Inflammatory macrophage treated with lipopolysaccharide for 4 hours (primary cell): ENCODE results near the gene C14orf93.
A peak's percentile ranks its signal among the peaks of the same experiment; 100 is the strongest.

ENCODE experiments used
- DNase-seq: peaks from one replicate; pipeline ENCODE4 v3.0.0-alpha.2; 2020

C14orf93 gene

DNA sequence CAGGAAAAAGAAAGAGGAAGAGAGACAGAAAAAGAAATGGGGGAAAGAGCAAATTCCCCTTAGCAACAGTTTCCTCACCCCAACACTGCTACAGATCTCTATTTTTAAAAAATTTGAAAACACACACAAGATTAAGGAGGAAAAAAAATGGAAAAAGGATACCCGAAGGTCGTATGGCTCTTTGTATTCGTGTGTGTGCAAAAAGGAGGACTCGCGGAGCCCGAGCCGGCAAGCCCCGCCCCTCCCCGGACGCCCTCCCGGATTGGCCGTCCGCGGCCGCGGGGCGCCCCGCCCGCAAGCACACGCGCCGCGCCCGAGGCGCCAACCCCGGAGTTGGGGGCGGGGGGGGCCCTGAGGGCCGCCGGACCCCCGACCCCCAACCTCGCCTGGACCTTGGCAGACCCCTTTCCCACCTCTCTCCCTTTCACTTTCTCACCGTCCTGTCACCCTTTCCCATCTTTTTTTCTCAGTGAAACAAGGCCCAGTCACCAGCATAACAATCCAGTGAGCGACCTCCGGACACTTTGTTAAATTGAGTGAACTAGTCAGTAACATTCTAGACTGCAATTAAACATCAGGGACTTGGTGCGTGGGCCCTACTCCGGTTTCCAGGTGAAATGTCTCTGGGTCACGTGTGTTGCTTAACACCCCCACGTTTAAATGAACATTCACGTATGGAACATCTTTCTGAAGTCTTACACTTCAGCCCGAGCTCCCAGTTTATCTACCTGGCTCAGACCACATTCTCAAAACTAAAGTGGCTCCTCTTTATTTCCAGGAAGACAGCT, at the start of gene C14orf93:
Gene C14orf93, minus strand, starts transcription at position 205 of the 788 bp plus-strand sequence. CDS start 11,120 bp downstream, outside the sequence.
- DNase-seq, result peak; percentile 71

GRCh38 chr14:23058654-23059504, 48.9 kb upstream of the C14orf93 start:
- no peak for DNase-seq

DNA sequence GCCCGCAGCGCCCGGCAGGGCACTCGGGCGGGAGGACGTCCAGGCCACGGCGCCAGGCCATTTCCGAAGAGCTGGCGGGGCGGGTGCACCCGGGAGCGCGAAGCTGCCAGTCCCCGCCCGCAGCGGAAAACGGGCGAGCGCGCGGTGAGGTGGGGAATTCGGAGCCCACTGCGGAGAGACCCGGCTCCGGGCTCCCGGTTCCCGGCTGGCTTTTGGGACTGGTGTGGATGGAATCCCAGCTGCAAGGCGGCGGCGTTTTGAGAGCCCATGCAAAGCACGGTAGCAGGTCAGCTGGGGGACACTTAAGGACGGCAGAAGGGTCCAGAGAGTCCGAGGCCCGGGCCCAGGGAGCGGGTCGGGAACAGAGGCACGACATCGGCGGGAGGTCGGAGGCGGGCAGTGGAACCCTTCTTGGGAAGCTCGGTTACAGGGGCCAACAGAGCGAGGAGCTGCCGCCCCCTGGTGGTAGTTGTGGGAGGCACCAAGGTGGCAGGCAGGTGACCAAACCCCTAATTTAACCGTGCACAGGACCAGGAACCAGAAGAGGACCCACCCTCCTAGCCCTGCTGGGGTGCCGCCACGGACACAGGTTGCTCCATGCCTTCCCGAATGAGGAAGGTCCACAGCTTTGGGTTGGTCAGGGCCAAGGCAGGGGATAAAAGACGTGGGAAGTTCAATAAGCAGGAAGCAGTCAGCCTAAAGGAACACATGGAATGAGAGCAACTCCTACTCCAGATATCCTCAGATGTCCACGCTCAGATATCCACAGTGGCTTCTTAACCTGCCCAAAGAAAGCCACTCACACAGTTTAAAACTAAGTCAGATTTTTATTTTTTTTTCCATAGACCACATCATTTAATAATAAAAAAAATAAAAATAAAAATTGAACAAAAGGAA, 48.1 kb upstream of the C14orf93 start:
- peak; percentile 65 for DNase-seq

DNA sequence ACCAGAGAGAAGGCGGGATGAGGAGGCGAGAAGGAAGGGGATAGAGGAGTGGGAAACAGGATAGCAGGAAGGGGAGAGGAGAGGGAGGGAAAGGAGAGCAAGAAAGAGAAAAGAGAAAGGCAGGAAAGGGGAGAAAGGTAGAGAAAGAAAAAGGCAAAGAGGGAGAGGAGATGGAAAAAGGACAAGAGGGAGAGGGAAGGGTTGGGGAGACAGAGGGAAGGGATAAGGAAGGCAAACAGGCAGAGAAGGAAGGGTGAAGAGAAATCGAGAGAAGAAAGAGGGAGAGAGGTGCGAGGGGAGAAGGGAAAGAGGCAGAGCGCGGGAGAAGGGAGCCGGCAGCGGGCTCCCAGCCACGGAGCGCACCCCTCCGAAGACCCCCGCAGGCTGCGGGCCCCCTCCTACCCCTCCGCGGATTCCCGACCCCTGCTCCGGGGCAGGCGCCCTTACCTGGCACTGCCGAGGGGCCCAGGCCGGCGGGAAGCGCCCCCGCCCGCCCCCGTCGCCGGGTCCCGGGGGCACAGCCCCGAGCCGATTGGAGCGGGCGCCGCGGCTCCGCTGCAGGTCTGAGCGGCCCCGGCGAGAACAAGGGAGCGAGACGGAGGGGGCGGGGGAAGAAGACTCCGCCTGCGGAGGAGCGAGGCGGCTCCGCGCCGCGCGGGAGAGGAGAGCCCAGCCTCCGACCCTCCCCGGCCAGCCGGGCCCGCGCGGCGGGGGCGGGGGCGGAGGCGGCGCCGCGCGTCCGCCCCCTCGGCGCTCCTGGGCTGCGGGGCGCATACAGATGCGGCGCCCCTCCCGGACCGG, 47.2 kb upstream of the C14orf93 start, which contains the start of gene CDH24:
Gene CDH24, minus strand, starts transcription at position 565 of the 801 bp plus-strand sequence. CDS start 1,787 bp downstream, outside the sequence.
- peak; percentile 27 for DNase-seq

GRCh38 chr14:23056145-23056955, 46.4 kb upstream of the C14orf93 start:
- DNase-seq, result peak; percentile 66

DNA sequence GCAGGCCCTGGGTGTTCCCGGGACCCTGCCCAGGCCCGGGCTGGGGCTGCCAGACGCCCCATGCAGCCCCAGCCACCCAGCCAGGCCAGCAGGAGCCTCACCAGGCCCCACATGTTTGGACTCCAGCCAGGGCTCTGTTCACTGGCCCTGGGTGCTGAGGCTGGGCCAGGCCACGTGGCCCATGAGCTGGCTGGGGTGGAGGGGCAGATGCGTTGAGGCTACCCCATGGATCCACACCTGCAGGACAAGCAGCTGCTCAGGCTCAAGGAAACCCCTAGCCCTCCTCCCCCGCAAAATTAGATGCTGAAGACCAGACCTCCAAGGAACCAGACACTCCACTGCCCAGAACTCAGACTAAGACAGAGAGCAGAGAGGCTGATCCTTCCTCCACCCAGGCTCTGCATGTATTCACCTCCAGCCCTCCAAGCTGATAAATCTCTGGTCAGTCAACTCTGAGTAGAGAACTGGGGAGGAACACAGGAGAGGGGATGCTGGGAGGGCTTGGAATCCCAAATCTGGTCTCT, 45.7 kb upstream of the C14orf93 start:
- DNase-seq, result no peak

DNA sequence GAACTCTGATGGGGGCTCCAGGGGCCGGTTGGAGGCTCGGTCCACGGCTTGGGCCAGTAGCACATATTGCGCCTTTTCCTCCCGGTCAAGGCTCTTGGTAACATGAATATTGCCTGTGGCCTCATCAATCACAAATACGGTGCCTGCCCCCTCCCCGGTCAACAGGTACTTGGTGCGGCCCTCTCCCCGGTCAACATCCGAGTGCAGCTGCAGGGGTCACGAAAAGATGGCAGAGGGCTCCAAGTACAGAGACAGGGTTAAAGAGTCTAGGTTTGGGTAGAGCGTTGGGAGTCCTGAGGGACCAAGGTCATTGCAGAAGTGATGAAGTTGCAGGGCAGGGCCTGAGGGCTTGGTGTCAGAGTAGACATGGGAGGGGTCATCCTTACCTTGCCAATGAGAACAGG, 45.2 kb upstream of the C14orf93 start:
- no peak for DNase-seq

GRCh38 chr14:23054000-23054811, 44.3 kb upstream of the C14orf93 start:
- DNase-seq, result no peak

DNA sequence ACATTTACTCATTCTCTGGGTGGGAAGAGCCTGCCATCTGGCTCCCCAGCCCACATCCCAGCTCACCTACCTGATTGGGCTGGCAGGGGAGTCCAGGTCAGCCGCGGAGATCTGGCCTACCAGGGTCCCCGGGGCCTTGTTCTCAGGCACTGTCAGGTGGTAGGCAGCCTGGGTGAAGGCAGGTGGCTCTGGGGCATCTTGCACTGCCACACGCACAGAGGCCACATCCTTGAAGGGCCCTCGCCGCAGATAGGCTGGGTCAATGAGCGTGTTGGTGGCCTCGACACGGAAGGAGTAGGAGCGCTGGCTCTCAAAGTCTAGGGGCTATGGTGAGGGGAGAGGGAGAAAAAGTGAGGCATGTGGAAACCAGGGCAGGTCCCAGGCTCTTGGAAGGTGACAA, 43.5 kb upstream of the C14orf93 start:
- DNase-seq, result no peak

DNA sequence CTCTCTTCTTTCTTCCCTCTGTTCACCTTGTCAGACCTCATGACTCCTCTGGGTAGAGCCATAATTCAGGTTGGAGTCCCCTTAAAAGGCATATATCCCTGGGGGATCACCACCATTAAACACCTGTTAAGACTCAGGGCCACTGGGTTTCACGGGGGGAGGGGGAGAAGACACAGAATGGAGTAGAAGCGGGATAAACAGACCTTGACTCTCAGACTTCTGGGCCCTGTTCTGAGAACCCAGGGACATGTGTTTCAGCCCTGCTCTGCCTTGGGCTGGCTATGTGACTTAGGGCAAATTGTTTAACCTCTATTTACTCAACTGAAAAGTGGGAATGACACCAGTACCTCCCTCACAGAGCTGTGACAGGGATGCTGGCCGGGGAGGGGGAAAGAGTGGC, 42.7 kb upstream of the C14orf93 start:
- DNase-seq, result no peak

DNA sequence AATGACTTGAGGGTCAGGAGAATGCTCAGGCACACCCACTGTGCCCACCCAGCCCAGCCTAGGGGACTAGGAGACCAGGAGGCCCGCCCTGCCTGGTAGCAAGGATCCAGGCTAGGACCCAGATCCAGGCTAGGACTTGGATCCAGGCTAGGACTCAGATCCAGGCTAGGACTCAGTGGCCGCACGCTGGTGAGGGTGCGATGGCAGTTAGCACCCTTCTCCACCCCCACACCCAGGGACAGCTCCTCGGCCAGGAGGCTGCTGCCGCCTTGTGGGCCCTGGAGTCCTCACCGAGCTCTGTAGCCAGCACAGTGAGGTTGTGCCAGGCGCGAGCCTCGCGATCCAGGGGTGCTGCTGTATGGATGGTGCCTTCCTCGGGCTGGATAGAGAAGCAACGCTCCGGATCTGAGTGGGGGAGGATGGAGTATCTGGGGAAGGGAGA, 42.3 kb upstream of the C14orf93 start:
- no peak for DNase-seq

DNA sequence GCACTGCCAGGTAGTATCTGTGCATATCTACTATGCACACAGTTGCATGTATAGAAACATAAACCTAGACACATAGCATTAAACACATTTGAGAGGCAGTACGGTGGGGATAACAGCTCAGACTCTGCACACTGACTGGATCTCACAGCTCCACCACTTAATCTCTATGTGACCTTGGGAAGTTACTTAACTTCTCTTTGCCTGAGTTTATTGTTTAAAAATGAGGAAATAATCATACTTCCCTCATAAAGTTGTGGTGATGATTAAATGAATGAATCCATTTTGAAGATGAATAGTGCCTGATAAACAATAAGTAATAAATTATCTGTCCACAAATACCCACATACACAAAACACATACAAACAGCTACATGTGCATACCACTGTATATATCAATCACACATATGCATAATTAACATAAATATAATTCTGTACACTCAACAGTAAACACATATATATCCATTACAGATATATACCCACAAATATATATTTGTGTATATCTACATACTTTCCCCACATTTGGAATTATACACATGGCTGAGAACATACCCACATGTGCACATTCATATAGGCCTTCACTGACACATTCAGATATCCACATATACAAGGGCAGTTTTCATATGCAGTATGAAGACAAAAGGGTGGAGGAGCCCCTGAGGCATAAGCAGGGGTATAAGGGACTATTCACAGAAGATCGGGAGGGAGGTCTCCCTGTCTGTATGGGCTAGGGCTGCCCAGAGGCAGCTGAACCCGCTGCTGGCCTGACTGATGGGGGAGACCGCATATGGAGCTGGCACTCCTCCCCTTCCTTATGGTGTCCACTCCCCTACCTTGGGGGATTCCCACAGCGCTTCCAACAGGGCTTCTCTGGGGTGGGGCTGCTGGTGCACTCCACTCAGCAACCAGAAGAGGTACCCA, 41.5 kb upstream of the C14orf93 start:
- peak; percentile 35 for DNase-seq

DNA sequence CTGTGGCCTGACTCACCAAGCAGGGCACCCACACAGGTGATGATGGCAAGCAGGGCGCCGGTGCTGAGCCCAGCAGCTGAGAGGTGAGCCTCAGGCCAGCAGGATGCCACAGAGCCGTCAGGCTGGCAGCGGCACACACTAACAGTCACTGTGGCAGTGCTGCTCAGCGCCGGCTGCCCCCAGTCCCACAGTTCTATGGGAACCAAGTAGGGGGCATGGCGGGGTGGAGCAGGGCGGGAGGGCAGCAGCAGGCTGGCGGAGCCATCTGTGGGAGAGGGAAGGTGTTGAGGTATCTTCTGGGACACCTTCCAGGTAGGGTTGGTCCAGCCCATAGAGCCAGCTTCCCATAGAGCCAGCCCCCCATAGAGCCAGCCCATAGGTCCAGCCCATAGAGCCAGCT, 39.1 kb upstream of the C14orf93 start:
- DNase-seq, result no peak

DNA sequence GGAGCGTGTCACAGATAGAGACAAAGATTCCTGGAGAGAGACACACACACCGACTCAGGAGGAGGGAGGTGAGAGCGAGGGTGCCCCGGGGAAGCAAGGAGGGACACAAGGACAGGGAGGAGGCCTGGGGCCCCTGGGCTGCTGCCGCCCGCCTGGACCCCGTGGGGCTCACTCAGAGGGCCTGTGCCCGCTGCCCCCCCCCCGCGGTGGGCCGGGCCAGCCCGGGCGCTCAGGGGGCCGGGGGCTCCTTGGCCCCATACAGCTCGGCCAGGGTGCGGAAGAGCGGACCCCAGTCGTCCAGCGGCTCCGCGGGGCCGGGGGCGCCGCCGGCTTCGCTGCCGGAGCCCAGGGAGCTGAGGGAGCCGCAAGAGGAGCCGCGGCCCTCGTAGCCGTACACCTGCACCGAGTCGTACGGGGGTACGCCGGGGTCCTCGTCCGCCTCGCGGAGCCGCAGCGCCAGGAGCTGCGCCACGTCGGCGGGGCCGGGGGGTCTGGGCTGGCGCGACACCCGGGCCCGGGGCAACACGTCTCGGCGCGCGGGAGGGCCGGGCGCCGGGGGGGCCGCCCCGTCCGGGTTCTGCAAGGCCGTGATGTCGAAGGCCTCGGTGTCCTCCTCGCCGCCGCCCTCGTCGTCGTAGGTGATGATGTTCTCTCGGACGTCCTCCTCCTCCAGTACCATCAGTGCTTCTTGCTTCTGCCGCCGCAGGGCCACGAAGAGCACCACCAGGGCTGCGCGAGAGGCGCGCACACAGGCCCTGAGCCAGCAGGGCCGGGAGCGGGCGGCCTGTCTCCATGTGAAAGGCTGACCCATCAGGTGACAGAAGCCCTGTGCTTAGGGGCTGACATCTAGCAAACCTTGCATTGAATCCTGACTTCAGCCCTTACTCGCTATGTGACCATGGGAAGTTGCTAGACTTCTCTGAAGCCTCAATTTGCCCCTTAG, 38.1 kb upstream of the C14orf93 start:
- no peak for DNase-seq

DNA sequence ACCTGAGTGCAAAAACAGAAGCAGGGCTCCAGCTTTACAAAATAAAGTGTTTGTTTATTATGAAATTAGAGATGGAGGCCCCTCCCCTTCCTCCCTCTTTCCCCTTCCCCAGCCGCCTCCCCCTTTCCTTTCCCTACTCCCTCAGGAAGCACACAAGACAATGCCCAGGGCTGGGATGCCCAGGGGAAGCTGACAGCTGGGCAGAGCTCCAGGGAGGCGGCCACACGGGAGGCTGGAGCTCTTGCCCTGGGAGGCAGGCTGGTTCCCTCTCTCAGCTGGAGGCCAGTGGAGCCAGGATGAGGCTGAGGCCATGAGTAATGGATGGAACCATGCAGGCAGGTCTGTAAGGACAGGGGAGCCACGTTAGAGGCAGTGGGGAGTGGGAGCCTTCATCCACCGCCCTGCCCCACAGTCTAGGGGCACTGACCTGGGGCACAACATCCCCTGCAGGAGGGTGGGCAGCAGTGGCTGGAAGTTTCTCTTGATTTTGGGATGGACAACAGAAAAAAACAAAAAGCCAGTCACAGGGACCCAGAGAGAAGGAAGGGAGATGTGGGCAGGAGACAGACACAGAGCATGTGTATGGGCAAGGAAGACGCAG, 37.2 kb upstream of the C14orf93 start:
- no peak for DNase-seq

- no peak for DNase-seq
These were observed 35.7 kb upstream of the C14orf93 start for GRCh38 chr14:23045419-23046357.
